ENCODE data around the gene SUCLA2.
"Not testable (repeated sequence)": the region's sequence is repeated elsewhere in the genome, so short reads cannot be mapped to it uniquely, and the experiment has no call there.

The SUCLA2 gene

GRCh38 chr13:47990920-47991466 lies 10.1 kb downstream of the SUCLA2 start:
- no peak for DNase-seq

DNA sequence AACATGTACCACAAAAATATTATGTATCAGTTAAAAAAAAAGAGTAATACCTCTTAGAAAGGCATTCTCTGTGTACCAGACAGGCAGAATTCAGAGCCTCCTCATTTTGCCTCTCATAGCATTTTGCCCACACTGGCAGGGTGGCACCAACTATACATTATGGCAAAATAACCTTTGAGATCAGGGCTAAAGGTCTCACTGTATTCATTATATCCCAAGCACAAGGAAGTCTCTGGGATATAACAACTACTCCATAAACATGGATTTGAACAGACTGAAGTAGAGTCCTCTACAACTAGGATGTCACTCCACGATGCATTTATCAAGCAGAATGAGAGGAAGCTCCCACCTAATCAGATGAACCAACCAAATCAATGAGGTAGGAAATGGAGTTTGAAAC lies 10.6 kb downstream of the SUCLA2 start:
- no peak for DNase-seq

- DNase-seq = no peak
Measured at GRCh38 chr13:47983070-47983469, 18.0 kb downstream of the SUCLA2 start.

DNA sequence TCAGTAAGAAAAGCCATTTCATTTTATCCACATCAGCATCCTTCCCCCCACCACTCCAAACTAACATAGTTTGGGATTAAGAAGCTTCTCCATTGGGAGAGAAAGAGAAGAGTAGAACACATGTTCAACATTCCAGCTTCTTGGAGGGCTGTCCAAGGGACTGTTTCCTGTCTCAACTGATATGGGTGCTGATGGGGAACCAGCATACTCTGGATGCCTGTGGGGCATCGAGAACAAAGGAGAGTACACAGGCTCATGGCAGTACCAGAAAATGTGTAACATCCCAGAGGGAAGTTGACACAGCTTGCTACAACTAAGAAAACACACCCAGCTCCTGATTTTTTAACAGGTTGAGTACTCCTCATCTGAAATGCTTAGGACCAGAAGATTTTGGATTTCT lies 24.7 kb downstream of the SUCLA2 start:
- no peak for DNase-seq

DNA sequence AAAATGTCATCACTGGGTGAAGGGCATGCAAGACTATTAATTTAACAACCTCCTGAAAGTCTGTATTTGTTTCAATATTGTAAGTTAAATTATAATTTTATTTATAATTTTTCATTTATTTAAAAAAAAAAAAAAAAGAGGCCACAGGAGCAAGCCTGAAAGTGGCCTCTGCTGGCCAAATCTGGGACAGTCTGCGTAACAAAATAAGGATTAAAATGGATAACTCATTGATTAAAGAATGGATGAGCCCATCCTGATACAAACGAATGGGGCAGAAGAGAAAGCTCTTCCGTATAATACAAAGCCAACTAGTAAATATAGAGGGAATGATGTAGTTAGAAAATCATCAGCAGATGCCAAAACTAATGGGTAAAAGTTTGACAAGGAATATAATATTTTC lies 36.2 kb downstream of the SUCLA2 start:
- DNase-seq = no peak

DNA sequence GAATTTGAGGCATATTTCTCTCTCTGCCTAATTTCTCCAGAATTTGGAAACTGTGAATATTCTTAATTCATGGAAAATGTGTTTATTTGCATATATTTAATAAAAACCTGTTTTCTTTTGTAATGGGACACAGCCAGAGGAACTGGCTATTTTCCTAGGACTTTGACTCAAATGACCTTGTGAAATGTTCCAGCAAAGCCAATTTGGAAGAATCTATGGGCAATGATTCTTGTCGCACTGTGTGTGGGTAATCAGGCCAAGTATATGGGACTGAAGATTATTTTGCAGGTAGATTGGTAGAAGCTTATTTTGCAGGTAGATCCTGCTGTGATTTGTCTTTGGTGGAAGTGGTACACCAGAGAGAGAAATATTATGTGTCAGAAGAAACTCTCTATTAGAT lies 38.8 kb downstream of the SUCLA2 start:
- DNase-seq = no peak

- DNase-seq = no peak
Measured at GRCh38 chr13:47959468-47960247, 41.4 kb downstream of the SUCLA2 start.

DNA sequence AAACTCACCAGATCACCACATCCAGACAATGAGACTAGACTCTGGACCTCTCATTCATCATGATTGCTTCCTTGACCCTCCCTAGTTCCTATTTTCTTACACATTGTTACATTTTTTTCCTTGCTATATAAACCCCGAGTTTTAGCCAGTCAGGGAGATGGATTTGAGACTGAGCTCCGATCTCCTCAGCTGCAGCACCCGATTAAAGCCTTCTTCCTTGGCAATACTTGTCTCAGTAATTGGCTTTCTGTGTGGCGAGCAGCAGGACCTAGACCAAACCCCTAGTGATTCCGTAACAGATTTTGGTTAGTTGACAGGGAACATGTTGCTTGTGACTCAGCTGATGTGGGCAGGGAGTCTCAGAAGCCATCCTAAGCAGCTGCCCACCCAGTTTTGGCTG lies 44.0 kb downstream of the SUCLA2 start:
- no peak for DNase-seq

- no peak for DNase-seq
Measured at GRCh38 chr13:47955836-47956235, 45.2 kb downstream of the SUCLA2 start.

DNA sequence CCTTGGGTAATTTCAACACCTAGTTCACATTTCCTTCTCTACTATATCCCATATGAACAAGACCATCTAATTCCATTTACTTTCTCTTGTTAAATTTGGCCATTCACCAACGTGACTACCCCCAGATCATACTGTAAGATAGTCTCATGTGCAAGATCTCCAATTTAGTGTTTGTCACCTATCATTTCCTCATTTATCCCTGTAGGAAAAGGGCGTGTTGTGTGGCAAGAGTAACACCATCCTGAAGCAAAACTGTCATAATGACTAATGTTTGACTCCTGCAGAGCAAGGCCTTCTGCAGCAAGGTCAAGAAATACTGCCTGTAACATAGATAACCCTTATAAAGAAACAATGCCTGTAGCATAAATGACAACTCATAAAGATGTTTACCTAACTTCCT lies 51.3 kb downstream of the SUCLA2 start:
- no peak for DNase-seq

DNA sequence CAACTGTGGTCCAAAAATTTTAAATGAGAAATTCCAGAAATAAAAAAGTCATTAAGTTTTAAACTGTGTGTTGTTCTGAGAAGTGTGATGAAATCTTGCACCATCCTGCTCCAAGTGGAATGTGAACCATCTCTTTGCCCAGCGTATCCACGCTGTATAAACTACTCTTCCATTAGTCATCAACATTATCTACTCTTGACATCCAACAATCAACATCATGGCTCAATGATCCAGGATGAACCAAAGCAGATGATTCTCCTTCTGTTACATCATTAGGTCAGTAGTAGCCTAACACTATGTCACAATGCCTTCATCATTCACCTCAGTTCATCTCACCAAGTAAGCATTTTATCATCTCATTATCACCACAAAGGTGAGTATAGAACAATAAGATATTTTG lies 55.3 kb downstream of the SUCLA2 start:
- DNase-seq = peak; percentile 75

GRCh38 chr13:47945146-47945545 lies 55.9 kb downstream of the SUCLA2 start:
- not testable (repeated sequence) for DNase-seq

- no peak for DNase-seq
Measured at GRCh38 chr13:47934371-47934770, 66.7 kb downstream of the SUCLA2 start.

GRCh38 chr13:47932950-47933923 lies 67.8 kb downstream of the SUCLA2 start:
- DNase-seq = peak; percentile 22

DNA sequence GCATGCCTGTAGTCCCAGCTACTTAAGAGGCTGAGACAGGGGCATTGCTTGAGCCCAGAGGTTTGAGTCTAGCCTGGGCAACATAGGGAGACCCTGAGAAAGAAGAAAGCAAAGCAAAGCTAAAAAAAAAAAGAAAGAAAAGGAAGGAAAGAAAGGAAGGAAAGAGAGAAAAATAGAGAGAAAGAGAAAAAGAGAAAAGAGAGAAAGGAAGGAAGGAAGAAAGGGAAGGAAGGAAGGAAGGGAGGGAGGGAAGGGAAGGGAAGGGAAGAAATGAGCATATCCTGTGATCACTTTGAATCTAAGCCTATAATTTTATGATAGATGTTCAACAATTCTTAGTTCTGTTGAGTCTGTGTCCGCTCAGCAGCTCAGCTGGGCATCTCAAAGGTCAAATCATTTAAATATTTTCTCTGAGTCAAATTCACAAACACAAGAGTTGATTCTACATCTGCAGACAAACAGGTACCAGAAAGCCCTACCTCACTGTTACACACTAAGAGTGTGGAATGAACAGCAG lies 70.4 kb downstream of the SUCLA2 start:
- no peak for DNase-seq

DNA sequence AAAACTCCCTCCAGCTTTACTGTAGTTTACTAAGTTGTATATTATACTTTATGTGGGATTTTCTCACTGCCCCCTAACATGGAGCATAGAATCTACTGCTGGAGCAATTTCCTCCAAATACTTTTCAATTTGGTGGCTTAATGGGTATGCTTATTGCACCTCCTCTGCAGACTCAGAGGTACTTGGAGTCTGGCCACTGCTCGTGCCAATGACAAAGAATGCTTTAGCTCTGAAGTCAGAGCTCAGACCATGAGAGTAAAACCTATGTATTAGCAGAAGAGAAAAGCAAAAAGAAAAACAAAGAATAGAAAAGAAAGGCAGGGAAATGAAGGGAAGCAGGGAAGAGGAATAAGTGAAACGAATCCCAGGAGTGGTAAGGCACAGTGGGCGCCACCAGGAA lies 71.9 kb downstream of the SUCLA2 start:
- peak; percentile 24 for DNase-seq

- no peak for DNase-seq
Measured at GRCh38 chr13:47917022-47917574, 84.0 kb downstream of the SUCLA2 start.

DNA sequence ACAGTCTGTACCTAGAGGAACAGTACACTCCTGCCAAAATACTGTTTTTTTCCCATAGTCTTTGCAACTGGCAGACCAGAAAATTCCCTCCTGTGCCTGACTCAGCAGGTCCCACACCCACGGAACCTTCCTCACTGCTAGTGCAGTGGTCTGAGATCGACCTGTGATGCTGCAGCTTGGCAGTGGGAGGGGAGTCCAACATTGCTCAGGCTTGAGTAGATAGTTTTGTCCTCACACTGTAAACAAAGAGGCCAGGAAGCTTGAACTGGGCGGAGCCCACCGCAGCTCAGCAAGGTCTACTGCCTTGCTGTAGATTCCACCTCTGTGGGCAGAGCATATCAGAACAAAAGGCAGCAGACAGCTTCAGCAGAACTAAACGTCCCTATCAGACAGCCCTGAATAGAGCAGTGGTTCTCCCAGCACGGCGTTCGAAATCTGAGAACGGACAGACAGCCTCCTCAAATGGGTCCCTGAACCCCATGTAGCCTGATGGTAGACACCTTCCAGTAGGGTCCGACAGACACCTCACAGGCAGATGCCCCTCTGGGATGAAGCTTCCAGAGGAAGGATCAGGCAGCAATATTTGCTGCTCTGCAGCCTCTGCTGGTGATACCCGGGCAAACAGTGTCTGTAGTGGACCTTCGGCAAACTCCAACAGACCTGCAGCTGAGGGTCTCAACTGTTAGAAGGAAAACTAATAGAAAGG lies 92.7 kb downstream of the SUCLA2 start:
- DNase-seq = peak; percentile 16

DNA sequence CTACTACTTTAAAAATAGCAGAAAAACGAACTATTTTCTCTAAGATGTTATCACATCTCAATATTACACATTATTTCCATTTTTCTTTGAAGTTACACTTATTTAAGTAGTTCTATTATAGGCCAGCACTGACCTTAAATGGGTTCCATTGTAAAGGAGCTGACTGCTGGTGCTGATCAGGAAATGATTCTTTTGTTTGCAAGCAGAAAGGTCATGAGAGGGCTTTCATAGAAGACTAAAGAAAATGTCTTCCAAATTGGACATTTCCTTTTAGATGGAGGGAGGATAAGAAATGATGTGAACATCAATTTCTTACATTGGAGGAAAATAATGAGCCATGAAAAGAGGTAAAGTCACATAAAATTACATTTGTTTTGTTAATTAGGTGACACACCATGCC lies 96.2 kb downstream of the SUCLA2 start:
- DNase-seq = no peak

GRCh38 chr13:47904241-47904640 lies 96.8 kb downstream of the SUCLA2 start:
- DNase-seq = no peak

- peak; percentile 71 for DNase-seq
Measured at GRCh38 chr13:47903836-47904235, 97.2 kb downstream of the SUCLA2 start.

GRCh38 chr13:47901441-47901840 lies 99.6 kb downstream of the SUCLA2 start:
- peak; percentile 80 for DNase-seq

Data from fibroblast of skin of right biceps (primary cell).